Stimulated activated CD8-positive, alpha-beta memory T cell treated with anti-CD3 and anti-CD28 coated beads, Interleukin-2, amount 100 ng/mL, for 1 hour (primary cell): ENCODE data around the gene SLC16A11.
A peak's percentile ranks its signal among the peaks of the same experiment; 100 is the strongest.
"Not testable (repeated sequence)": the region's sequence is repeated elsewhere in the genome, so short reads cannot be mapped to it uniquely, and the experiment has no call there.

ENCODE experiments used
- DNase-seq, 2 donors: peaks; one replicate each; pipeline ENCODE4 v3.0.0-alpha.2; 2020; ENCODE audit warnings: low read depth in 2 of 2

SLC16A11 gene

DNA sequence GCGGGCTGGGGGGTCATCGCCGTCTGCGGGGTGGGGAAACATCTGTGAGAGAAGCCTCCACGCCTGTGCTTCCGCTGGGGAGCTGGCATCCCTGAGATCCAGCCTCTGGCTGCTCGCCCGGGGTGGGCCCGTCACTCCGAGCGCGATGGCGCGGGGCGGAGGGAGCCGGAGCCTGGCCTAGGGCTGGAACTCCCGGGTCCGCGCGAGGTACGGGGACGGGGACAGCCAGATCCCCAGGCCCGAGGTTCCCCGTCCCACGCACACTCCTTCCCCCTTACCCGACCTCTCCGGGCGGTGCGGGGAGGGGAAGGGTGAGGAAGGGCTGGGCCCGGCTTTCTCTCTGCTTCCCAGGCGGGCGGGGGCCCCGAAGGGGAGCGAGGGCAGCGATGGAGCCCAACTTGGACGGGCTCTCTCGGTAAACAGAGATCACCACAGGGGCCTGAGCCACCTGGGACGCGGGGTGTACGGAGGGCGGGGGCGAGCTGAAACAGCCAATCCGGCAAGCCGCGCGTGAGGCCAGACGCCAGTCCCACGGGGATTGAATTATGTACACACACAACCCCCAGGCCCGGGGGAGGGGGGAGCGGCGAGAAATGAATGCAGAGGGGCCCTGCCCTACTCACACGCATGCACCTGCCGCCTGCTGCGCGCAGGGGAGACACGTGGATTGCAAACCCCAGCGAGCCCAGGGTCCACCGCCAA lies at the start of gene SLC16A11:
TSS of gene SLC16A11 (minus strand) at position 596 of the 702 bp plus-strand sequence. CDS start at position 17, 579 bp downstream.
- DNase-seq: no peak

DNA sequence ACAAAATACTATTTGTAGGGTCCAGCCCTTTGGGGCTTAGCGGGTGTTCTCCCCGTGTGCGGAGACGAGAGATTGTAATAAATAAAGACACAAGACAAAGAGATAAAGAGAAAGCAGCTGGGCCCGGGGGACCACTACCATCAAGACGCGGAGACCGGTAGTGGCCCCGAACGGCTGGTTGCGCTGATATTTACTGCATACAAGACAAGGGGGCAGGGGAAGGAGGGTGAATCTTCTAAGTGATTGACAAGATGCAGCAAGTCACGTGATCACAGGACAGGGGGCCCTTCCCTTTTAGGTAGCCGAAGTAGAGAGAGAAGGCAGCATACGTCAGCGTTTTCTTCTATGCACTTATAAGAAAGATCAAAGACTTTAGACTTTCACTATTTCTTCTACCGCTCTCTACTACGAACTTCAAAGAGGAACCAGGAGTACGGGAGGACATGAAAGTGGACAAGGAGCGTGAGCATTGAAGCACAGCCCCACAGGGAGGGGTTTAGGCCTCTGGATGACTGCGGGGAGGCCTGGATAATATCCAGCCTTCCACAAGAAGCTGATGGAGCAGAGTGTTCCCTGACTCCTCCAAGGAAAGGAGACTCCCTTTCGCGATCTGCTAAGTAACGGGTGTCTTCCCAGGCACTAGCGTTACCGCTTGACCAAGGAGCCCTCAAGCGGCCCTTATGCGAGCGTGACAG lies 47.6 kb upstream of the SLC16A11 start:
- not testable (repeated sequence) for DNase-seq

DNA sequence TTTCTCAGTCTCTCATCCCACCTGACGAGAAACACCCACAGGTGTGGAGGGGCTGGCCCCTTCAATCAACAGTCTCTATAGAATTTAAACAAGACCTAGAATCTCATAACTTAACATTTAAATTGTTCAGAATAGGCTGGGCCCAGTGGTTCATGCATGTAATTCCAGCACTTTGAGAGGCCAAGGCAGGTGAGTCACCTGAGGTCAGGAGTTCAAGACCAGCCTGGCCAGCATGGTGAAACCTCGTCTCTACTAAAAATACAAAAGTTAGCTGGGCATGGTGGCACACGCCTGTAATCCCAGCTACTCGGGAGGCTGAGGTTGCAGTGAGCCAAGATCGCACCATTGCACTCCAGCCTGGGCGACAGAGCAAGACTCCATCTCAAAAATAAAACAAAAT lies 45.7 kb upstream of the SLC16A11 start:
- not testable (repeated sequence) for DNase-seq

GRCh38 chr17:7088442-7088841 lies 44.5 kb upstream of the SLC16A11 start:
- not testable (repeated sequence) for DNase-seq

DNA sequence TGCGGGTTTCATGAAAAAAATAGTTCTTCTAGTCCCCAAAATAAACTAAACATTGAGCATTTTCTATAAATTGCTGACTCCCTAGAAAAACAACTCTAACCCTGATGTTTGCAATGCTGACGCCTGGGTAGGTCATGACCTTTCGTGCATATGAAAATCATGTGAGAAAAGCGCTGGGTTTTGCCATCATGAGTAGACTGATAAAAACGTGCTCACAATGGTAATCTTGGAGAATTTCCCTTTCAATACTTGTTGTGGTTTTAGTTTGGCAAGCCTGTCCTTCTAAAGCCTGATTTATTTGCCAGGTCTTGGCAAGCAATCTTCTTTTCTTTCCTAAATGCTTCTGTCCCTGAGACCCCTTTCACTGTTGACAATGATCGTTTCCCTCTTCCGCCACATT lies 40.2 kb upstream of the SLC16A11 start:
- DNase-seq: no peak

DNA sequence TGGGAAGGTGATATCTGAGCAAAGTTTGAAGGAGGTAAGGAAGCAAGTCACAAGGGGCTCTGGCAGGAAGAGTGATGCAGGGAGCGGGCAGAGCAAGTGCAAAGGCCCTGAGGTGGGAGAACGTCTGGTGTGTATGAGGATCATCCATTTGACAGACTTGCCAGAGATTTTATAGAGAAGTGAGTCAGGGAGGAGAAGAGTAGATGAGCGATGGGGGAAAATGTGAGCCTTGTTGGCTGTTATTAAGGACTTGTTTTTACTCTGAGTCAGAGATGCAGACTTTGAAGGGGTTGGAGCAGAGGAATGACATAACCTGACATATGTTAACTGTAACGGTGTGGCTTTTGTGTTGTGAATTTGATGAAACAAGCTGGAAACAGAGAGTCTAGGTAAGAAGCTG lies 39.7 kb upstream of the SLC16A11 start:
- no peak for DNase-seq

DNA sequence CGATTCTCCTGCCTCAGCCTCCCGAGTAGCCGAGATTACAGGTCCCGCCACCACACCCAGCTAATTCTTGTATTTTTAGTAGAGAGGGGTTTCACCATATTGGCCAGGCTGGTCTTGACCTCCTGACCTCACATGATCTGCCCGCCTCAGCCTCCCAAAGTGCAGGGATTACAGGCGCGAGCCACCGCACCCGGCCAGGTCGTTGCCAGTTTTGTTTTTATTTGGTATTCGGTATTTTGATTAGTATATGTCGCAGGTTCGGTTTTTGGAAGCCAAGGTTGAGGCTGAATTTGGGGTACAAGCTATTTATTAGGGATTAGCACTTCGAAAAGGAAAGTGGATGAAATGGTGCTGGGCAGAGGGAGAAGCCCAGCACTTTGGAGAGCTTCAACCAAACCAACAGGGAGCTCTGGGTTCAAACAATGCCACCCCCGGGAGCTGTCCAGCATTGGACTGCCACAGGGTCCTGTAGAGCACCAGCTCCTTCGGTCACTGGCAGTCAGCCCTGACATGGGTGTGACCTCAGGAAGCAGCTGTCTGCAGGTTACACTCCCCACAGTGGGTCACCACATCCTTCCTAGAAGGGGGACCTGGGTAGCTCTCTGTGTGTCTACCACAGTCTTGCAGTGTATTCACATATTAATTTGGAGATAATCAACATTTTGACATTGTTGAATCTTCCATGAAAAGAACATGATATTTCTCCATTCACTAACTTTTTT lies 37.6 kb upstream of the SLC16A11 start:
- DNase-seq: peak in 1 of 2 donors; percentile 4

GRCh38 chr17:7080456-7081041 lies 36.7 kb upstream of the SLC16A11 start:
- no peak for DNase-seq

- no peak for DNase-seq
These were observed 35.9 kb upstream of the SLC16A11 start, which contains the start of gene CLEC10A for GRCh38 chr17:7079581-7080455. Gene CLEC10A (minus strand): TSS chr17:7080251. CDS start chr17:7078812, 1,439 bp downstream.

DNA sequence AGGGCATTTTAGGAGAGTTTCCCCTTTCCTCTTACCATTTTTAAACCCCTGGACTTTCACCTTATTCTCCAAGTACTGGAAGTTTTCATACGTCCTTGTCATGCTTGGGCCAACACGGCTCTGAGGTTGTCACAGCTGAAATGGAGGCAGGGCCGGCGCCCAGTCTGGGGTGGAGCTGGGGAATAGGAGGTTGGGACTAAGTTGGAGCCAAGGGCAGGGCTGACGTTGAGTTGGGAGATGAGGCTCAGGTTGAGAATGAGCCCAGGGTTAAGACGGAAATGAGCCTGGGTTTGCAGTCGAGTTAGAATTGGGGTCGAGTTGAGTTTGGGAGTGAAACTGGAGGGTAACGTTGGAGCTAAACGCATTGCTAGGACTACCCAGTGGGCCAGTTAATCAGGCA lies 34.8 kb upstream of the SLC16A11 start:
- DNase-seq: no peak

- DNase-seq: no peak
These were observed 34.1 kb upstream of the SLC16A11 start for GRCh38 chr17:7077911-7078546.

DNA sequence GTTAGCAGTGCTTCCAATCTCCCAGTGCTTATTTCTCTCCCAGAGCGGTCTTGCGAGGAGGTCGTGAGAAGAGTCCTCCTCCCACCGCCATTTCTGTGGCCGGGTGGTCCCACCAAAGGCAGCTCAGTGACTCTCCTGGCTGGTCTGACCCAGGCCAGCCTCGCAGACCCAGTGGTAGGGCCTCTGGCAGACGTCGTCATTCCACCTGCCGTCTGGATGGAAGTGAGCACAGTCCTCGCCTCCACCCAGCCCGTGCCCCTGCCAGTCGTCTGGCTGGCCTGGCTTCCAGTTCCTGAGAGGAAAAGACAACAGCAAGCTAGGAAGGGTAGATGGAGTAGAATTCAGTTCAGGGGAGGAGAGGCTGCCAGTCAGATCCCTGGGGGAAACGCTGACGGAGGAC lies 31.0 kb upstream of the SLC16A11 start:
- no peak for DNase-seq

- DNase-seq: no peak
These were observed 28.5 kb upstream of the SLC16A11 start for GRCh38 chr17:7072406-7072805.

GRCh38 chr17:7070712-7071111 lies 26.8 kb upstream of the SLC16A11 start:
- DNase-seq: no peak

DNA sequence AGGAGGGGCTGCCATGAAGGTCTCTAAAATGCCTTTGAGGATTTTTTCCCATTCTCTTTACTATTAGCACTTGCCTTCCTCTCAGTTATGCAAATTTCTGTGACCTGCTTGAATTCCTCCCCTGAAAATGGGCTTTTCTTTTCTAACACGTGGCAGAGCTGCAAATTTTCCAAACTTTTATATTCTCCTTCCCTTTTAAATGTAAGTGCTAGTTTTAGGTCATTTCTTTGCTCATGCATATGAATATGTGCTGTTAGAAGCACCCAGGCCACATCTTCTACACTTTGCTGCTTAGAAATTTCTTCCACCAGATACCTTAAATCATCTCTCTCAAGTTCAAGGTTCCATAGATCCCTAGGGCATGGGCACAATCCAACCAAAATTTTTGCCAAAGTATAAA lies 24.4 kb upstream of the SLC16A11 start:
- no peak for DNase-seq

DNA sequence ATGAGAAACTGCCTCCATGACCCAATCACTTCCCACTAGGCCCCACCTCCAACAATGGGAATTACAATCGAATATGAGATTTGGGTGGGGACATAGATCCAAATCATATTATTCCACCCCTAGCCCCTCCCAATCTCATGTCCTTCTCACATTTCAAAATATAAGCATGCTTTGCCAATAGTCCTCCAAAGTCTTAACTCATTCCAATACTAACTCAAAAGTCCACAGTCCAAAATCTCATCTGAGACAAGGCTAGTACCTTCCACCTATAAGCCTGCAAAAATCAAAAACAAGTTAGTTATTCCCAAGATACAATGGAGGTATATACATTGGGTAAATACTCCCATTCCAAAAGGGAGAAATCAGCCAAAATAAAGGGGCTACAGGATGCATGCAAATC lies 23.3 kb upstream of the SLC16A11 start:
- no peak for DNase-seq

DNA sequence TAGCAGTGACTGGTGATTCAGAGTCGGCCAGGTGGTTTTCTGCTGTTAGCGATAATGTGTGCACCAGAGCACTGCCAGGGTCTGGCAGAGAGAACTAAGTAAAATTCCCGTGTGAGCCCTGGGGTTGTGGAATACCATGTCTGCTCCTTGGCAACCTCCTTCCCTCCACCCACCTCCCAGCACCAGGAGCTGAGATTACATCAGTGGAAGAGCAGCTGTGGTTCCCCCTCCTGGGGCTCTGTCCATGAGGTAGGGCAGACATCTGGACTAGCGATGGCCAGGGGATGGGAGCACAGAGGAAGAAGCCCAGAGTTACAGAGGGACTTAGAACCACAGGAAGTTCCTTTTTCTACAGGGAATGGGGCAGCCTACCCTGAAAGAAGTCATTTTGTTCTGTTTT lies 20.4 kb upstream of the SLC16A11 start:
- DNase-seq: no peak

- no peak for DNase-seq
These were observed 19.7 kb upstream of the SLC16A11 start for GRCh38 chr17:7063518-7064094.

GRCh38 chr17:7060165-7060891 lies 16.4 kb upstream of the SLC16A11 start:
- no peak for DNase-seq
